Measurements from ENCODE around the gene SPOPL. TPM values are rescaled to one million over a fixed set of nuclear protein-coding genes. Genes with fewer than 3 reads are reported as not detected.

Gene SPOPL
- total RNA-seq, 1 experiment from 2014 or later, result 15.8 TPM

- POLR2A ChIA-PET, result no interaction called here
- CTCF ChIA-PET, result no interaction called here
- H3K27ac Mint-ChIP-seq (ENCODE audit: low read depth, unreplicated experiment), result no peak overlapping the region
- BruUV-seq (replicated peaks), result no TSS peak
- TF ChIP-seq CTCF (IDR thresholded peaks at IDR 0.05; ENCODE audit: unreplicated experiment), result no peak
- peaks cover 19% of the 10 kb centered on the region for H3K36me3 Mint-ChIP-seq (ENCODE audit: insufficient read depth, unreplicated experiment)
- no peaks in the 10 kb centered on the region for H3K4me1 Mint-ChIP-seq (ENCODE audit: insufficient read depth, unreplicated experiment)
- no peaks in the 10 kb centered on the region for H3K27me3 Mint-ChIP-seq (ENCODE audit: insufficient read depth, unreplicated experiment)
- no peak overlapping the region for H3K4me3 Mint-ChIP-seq (ENCODE audit: unreplicated experiment)
- no peak for DNase-seq (ENCODE audit: unreplicated experiment)
- peaks cover 7% of the 10 kb centered on the region for H3K9me3 Mint-ChIP-seq (ENCODE audit: unreplicated experiment)
- intact Hi-C loops (cut with micrococcal nuclease), result no loop called here
Observed at GRCh38 chr2:138581909-138582308, 80.3 kb downstream of the SPOPL start.

DNA sequence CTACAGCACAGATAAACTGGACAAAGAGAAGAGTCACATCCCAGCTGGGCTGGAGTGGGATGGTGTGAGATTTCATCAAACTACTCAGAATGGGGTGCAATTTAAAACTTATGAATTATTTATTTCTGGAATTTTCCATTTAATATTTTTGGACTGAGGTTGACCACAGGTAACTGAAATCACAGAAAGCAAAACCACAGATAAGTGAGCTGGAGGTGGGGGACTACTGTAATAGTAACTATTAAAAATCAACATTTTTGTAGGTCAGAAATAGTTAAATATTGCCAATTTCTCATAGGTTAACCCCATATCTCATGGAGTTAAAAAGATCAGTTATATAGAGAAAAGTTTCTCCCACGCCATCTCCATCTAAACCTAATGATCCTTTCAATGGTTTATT lies 88.1 kb downstream of the SPOPL start:
- no peaks in the 10 kb centered on the region for H3K27me3 Mint-ChIP-seq (ENCODE audit: insufficient read depth, unreplicated experiment)
- H3K27ac Mint-ChIP-seq (ENCODE audit: low read depth, unreplicated experiment), result no peak overlapping the region
- no peaks in the 10 kb centered on the region for H3K4me1 Mint-ChIP-seq (ENCODE audit: insufficient read depth, unreplicated experiment)
- H3K36me3 Mint-ChIP-seq (ENCODE audit: insufficient read depth, unreplicated experiment), result peaks cover 11% of the 10 kb centered on the region
- intact Hi-C loops (cut with micrococcal nuclease), result no loop called here
- H3K9me3 Mint-ChIP-seq (ENCODE audit: unreplicated experiment), result no peaks in the 10 kb centered on the region
- BruUV-seq (replicated peaks), result no TSS peak
- ChIA-PET CTCF (no interaction called here), POLR2A (interaction anchor here (0.7 kb wide), 2 partner anchors 8 to 21 kb away, joined by 3 read pairs; no protein-coding TSS in a partner anchor)
- no peak overlapping the region for H3K4me3 Mint-ChIP-seq (ENCODE audit: unreplicated experiment)
- no peak for DNase-seq (ENCODE audit: unreplicated experiment)
- no peak for TF ChIP-seq CTCF (IDR thresholded peaks at IDR 0.05; ENCODE audit: unreplicated experiment)

DNA sequence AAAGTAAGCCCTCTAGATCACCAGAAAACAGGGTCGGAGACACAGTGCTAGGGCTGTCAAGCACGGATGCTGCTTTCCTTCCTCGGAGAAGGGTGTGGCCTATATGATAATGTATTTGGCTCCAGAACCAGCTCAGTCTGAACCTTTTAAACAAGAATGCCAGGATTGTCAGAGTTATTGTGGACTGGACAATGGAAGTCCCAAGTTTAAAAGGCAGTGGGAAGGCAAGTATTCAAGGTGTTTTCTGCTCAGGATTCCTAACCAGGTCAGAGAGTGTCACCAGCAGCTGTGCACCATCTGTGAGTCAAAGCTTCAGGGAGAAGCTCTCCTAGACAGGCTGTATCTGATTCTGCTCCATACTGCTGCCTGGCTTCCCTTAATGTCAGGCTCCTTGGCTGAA lies 94.8 kb downstream of the SPOPL start:
- ChIA-PET POLR2A (interaction anchor here (0.9 kb wide), 1 partner anchor 23 kb away, joined by 3 read pairs; no protein-coding TSS in a partner anchor), CTCF (interaction anchor here (0.6 kb wide), 1 partner anchor 119 kb away, joined by 4 read pairs; no protein-coding TSS in a partner anchor)
- intact Hi-C loops (cut with micrococcal nuclease), result no loop called here
- DNase-seq (ENCODE audit: unreplicated experiment), result no peak
- Mint-ChIP-seq H3K27me3 (ENCODE audit: insufficient read depth, unreplicated experiment) (no peaks in the 10 kb centered on the region), H3K27ac (ENCODE audit: low read depth, unreplicated experiment) (no peak overlapping the region), H3K4me3 (ENCODE audit: unreplicated experiment) (no peak overlapping the region), H3K36me3 (ENCODE audit: insufficient read depth, unreplicated experiment) (no peaks in the 10 kb centered on the region), H3K9me3 (ENCODE audit: unreplicated experiment) (no peaks in the 10 kb centered on the region), H3K4me1 (ENCODE audit: insufficient read depth, unreplicated experiment) (no peaks in the 10 kb centered on the region)
- no TSS peak for BruUV-seq (replicated peaks)
- TF ChIP-seq CTCF (IDR thresholded peaks at IDR 0.05; ENCODE audit: unreplicated experiment), result no peak

GRCh38 chr2:138600732-138601457 lies 99.3 kb downstream of the SPOPL start:
- no peaks in the 10 kb centered on the region for H3K27me3 Mint-ChIP-seq (ENCODE audit: insufficient read depth, unreplicated experiment)
- no peak overlapping the region for H3K4me3 Mint-ChIP-seq (ENCODE audit: unreplicated experiment)
- ChIA-PET CTCF (no interaction called here), POLR2A (no interaction called here)
- no peaks in the 10 kb centered on the region for H3K4me1 Mint-ChIP-seq (ENCODE audit: insufficient read depth, unreplicated experiment)
- intact Hi-C loops (cut with micrococcal nuclease), result no loop called here
- H3K36me3 Mint-ChIP-seq (ENCODE audit: insufficient read depth, unreplicated experiment), result no peaks in the 10 kb centered on the region
- no peaks in the 10 kb centered on the region for H3K9me3 Mint-ChIP-seq (ENCODE audit: unreplicated experiment)
- TF ChIP-seq CTCF (IDR thresholded peaks at IDR 0.05; ENCODE audit: unreplicated experiment), result no peak
- no TSS peak for BruUV-seq (replicated peaks)
- H3K27ac Mint-ChIP-seq (ENCODE audit: low read depth, unreplicated experiment), result no peak overlapping the region
- no peak for DNase-seq (ENCODE audit: unreplicated experiment)
